GM19351 (cell line): ENCODE data around the gene C17orf58.
"Not testable (repeated sequence)": the region's sequence is repeated elsewhere in the genome, so short reads cannot be mapped to it uniquely, and the experiment has no call there.

Experiments used
- ATAC-seq: cut with Tn5 transposase; IDR thresholded peaks from one replicate; pipeline ENCODE4 v1.9.1; 2021; ENCODE audit warnings: mild to moderate bottlenecking, moderate library complexity; ENCODE audit not compliant: unreplicated experiment

The C17orf58 gene

GRCh38 chr17:67960276-67960675 lies 36.0 kb downstream of the C17orf58 start:
- not testable (repeated sequence) for ATAC-seq

DNA sequence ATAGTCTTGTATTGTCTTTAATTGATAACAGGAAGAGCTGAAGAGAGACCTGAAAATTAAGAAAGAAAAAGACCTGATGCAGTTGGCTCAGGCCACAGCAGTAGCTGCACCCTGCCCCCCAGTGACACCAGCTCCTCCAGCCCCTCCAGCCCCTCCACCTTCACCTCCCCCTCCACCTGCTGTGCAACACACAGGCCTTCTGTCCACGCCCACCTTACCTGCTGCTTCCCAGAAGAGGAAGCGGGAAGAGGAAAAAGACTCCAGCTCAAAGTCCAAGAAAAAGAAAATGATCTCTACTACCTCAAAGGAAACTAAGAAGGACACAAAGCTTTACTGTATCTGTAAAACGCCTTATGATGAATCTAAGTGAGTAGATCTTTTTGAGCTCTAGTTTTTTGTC lies 36.8 kb downstream of the C17orf58 start:
- ATAC-seq = no peak

GRCh38 chr17:67950945-67951344 lies 45.3 kb downstream of the C17orf58 start:
- no peak for ATAC-seq

DNA sequence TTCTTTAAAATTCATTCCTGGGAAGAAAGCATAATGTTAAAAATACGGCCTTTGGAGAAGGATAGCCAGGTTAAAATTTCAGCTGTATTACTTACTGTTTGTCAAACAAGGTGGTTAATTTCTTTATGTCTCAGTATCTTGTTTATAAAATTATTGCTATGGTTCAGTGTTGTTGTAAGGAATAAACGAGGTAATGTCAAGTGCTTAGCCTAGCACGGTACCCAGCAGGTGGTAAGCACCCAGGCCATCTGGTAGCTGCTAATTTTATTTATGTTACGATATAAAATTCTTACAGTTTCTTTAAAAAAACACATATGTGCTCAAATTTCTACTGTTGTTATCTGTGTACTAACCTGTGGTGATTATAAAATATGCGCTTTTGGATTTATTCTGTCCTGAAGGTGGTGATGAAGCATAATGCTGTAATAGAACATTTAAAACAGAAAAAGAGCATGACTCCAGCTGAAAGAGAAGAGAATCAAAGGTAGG lies 48.9 kb downstream of the C17orf58 start:
- ATAC-seq = no peak

DNA sequence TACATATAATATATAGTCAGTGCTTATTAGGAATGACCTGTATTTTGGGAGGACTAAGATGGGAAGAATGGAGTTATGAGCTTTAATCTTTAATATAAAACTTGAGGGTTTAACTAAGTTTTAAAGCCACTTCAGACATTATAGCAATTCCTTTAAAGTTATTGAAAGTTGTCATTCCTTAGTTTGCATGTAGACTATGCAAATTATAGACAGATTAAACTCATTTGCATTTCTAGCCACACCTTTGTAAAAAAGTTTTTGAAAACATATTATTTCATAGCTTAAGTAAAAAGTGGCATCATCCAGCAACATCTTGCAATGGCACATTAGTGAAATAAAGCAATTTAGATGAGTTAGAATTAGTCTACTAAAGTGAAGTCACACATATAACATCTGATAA lies 49.8 kb downstream of the C17orf58 start:
- no peak for ATAC-seq

- ATAC-seq = no peak
Measured at GRCh38 chr17:67944035-67944434, 52.2 kb downstream of the C17orf58 start.

DNA sequence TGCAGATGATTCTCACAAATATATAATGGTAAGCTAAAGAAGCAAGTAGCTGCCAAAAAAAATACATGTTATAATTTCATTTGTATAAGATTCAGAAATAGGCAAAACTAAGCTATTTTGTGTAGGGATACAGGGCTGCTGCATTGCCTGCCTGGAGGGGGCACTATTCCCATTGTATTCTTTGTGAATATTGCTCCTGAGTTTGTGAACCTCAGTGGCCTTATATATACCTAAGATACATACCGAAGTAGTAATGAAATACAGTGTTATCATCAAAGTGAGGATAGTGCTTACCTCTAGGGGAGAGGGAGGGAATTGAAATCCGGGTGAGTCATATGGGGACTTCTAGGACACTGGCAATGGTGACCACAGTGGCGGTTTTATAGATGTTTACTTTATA lies 53.5 kb downstream of the C17orf58 start:
- no peak for ATAC-seq
